ENCODE results near the gene TMEM86B.
"Not testable (repeated sequence)": the region's sequence is repeated elsewhere in the genome, so short reads cannot be mapped to it uniquely, and the experiment has no call there.

The TMEM86B gene

GRCh38 chr19:55226788-55227187 lies 1.8 kb downstream of the TMEM86B start:
- Histone ChIP-seq H3K27ac (ENCODE audit: low read depth, low read length) (no peak overlapping the region), H4K20me1 (ENCODE audit: control insufficient read depth, insufficient read depth, low read depth, low read length) (peaks cover 21% of the 10 kb centered on the region; the same call in 1 of the 2 replicates), H3K4me2 (ENCODE audit: low read length) (no peak overlapping the region), H3K79me2 (ENCODE audit: control insufficient read depth, low read length) (no peaks in the 10 kb centered on the region), H3K36me3 (ENCODE audit: control insufficient read depth, low read length) (peaks cover 79% of the 10 kb centered on the region), H3K4me3 (ENCODE audit: low read length) (no peak overlapping the region), H3F3A (ENCODE audit: control insufficient read depth, insufficient read depth) (no peaks in the 10 kb centered on the region), H3K9me2 (replicated peaks; ENCODE audit: control insufficient read depth, low read length) (no peaks in the 10 kb centered on the region), H3K27me3 (ENCODE audit: control insufficient read depth, low read length) (no peaks in the 10 kb centered on the region), H3K9me3 (ENCODE audit: control insufficient read depth, insufficient read depth, low read length) (no peaks in the 10 kb centered on the region), H3K4me1 (ENCODE audit: control insufficient read depth, low read length) (no peaks in the 10 kb centered on the region)
- TF ChIP-seq CTCF (IDR thresholded peaks at IDR 0.05; ENCODE audit: low read depth, low read length, poor library complexity, severe bottlenecking) (no peak), EZH2phosphoT487 (IDR thresholded peaks at IDR 0.05; ENCODE audit: borderline replicate concordance, low read length) (no peak)

GRCh38 chr19:55226273-55226672 lies 2.3 kb downstream of the TMEM86B start:
- Histone ChIP-seq H3K4me2 (ENCODE audit: low read length) (no peak overlapping the region), H3K79me2 (ENCODE audit: control insufficient read depth, low read length) (no peaks in the 10 kb centered on the region), H3K9me3 (ENCODE audit: control insufficient read depth, insufficient read depth, low read length) (no peaks in the 10 kb centered on the region), H3K27ac (ENCODE audit: low read depth, low read length) (no peak overlapping the region), H3K36me3 (ENCODE audit: control insufficient read depth, low read length) (peaks cover 75% of the 10 kb centered on the region), H3F3A (ENCODE audit: control insufficient read depth, insufficient read depth) (peaks cover 4% of the 10 kb centered on the region; the same call in 1 of the 2 replicates), H3K9me2 (replicated peaks; ENCODE audit: control insufficient read depth, low read length) (no peaks in the 10 kb centered on the region), H3K4me3 (ENCODE audit: low read length) (no peak overlapping the region), H4K20me1 (ENCODE audit: control insufficient read depth, insufficient read depth, low read depth, low read length) (peaks cover 21% of the 10 kb centered on the region; the same call in 1 of the 2 replicates), H3K27me3 (ENCODE audit: control insufficient read depth, low read length) (no peaks in the 10 kb centered on the region), H3K4me1 (ENCODE audit: control insufficient read depth, low read length) (no peaks in the 10 kb centered on the region)
- TF ChIP-seq CTCF (IDR thresholded peaks at IDR 0.05; ENCODE audit: low read depth, low read length, poor library complexity, severe bottlenecking) (no peak), EZH2phosphoT487 (IDR thresholded peaks at IDR 0.05; ENCODE audit: borderline replicate concordance, low read length) (no peak)

- Histone ChIP-seq H3K9me3 (ENCODE audit: control insufficient read depth, insufficient read depth, low read length) (no peaks in the 10 kb centered on the region; the same call in 1 of the 2 replicates), H3K4me1 (ENCODE audit: control insufficient read depth, low read length) (no peaks in the 10 kb centered on the region), H3K36me3 (ENCODE audit: control insufficient read depth, low read length) (peaks cover 76% of the 10 kb centered on the region), H3K27me3 (ENCODE audit: control insufficient read depth, low read length) (no peaks in the 10 kb centered on the region), H3K4me2 (ENCODE audit: low read length) (no peak overlapping the region), H3F3A (ENCODE audit: control insufficient read depth, insufficient read depth) (peaks cover 5% of the 10 kb centered on the region; the same call in 1 of the 2 replicates), H3K4me3 (ENCODE audit: low read length) (no peak overlapping the region), H3K27ac (ENCODE audit: low read depth, low read length) (no peak overlapping the region), H3K79me2 (ENCODE audit: control insufficient read depth, low read length) (no peaks in the 10 kb centered on the region), H3K9me2 (replicated peaks; ENCODE audit: control insufficient read depth, low read length) (no peaks in the 10 kb centered on the region), H4K20me1 (ENCODE audit: control insufficient read depth, insufficient read depth, low read depth, low read length) (peaks cover 18% of the 10 kb centered on the region; the same call in 1 of the 2 replicates)
- no peak for TF ChIP-seq CTCF (IDR thresholded peaks at IDR 0.05; ENCODE audit: low read depth, low read length, poor library complexity, severe bottlenecking)
- no peak for TF ChIP-seq EZH2phosphoT487 (IDR thresholded peaks at IDR 0.05; ENCODE audit: borderline replicate concordance, low read length)
Measured at GRCh38 chr19:55225415-55225958, 3.1 kb downstream of the TMEM86B start.

GRCh38 chr19:55224679-55225414 lies 3.7 kb downstream of the TMEM86B start:
- H3K36me3 ChIP-seq (ENCODE audit: control insufficient read depth, low read length) = peaks cover 76% of the 10 kb centered on the region

More at GRCh38 chr19:55224679-55225414, 3.7 kb downstream of the TMEM86B start:
- not testable (repeated sequence) for H3K4me3 ChIP-seq (ENCODE audit: low read length); H3K79me2 ChIP-seq (ENCODE audit: control insufficient read depth, low read length); H3F3A ChIP-seq (ENCODE audit: control insufficient read depth, insufficient read depth); H3K27me3 ChIP-seq (ENCODE audit: control insufficient read depth, low read length); H3K9me3 ChIP-seq (ENCODE audit: control insufficient read depth, insufficient read depth, low read length); H3K4me2 ChIP-seq (ENCODE audit: low read length); H3K4me1 ChIP-seq (ENCODE audit: control insufficient read depth, low read length); H3K9me2 ChIP-seq (replicated peaks; ENCODE audit: control insufficient read depth, low read length); H3K27ac ChIP-seq (ENCODE audit: low read depth, low read length)
- peaks cover 17% of the 10 kb centered on the region for H4K20me1 ChIP-seq (ENCODE audit: control insufficient read depth, insufficient read depth, low read depth, low read length)
